PC-3 (cell line): ENCODE measurements around the gene UNC93A.
"Not testable (repeated sequence)": the region's sequence is repeated elsewhere in the genome, so short reads cannot be mapped to it uniquely, and the experiment has no call there.

Source experiments
- EZH2 ChIP-seq: fragments of 300-600 bp; sonication (generic); IDR thresholded peaks from one replicate; pipeline ENCODE4 v1.6.1; 2017; ENCODE audit warnings: antibody characterized with exemption, mild to moderate bottlenecking, low read length; ENCODE audit not compliant: unreplicated experiment
- TF ChIP-seq, protein P1 (sequence below): fragments of 300-600 bp; sonication (generic); conservative IDR thresholded peaks from 2 replicates; pipeline ENCODE4 v1.5.1; 2017; ENCODE audit warnings: antibody characterized with exemption, low read depth, mild to moderate bottlenecking, low read length

DNA sequence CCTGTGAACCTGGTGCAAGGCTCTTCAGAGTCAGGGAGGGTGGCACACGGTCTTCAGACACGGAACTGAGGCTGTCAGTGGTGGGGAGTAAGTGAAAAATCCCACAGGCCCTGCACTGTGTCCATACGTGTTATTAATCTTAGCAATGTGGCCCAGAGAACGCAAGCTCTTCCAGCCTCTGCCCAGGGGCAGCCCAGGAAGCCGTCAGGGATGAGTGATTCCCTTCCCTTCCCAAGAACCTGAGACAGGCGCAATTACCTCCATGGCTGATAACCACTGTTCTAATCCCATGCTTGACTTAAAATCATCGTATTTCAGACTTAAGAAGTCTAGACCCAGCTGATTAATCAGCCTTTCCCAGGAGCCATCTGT, 49.0 kb upstream of the UNC93A start:
- not testable (repeated sequence) for TF ChIP-seq EZH2
- TF ChIP-seq, protein P1, sequence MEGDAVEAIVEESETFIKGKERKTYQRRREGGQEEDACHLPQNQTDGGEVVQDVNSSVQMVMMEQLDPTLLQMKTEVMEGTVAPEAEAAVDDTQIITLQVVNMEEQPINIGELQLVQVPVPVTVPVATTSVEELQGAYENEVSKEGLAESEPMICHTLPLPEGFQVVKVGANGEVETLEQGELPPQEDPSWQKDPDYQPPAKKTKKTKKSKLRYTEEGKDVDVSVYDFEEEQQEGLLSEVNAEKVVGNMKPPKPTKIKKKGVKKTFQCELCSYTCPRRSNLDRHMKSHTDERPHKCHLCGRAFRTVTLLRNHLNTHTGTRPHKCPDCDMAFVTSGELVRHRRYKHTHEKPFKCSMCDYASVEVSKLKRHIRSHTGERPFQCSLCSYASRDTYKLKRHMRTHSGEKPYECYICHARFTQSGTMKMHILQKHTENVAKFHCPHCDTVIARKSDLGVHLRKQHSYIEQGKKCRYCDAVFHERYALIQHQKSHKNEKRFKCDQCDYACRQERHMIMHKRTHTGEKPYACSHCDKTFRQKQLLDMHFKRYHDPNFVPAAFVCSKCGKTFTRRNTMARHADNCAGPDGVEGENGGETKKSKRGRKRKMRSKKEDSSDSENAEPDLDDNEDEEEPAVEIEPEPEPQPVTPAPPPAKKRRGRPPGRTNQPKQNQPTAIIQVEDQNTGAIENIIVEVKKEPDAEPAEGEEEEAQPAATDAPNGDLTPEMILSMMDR = not testable (repeated sequence)
